Ovary (tissue), 3 donors: ENCODE measurements around the gene PGAM2.

ENCODE experiments used
- EP300 ChIP-seq: sonication (generic); formaldehyde crosslinking; IDR thresholded peaks from one replicate; pipeline ENCODE4 v1.6.1; 2017; ENCODE audit warnings: antibody characterized with exemption
- POLR2A ChIP-seq: fragments of 450-650 bp; IDR thresholded peaks from one replicate; pipeline ENCODE4 v1.6.1; 2017; ENCODE audit warnings: antibody characterized with exemption, mild to moderate bottlenecking, moderate library complexity
- TF ChIP-seq, protein P1 (sequence below), 3 donors: fragments of 450-650 bp in 2 of 3; fragments of 200-600 bp in 1 of 3; IDR thresholded peaks; one replicate each; pipeline versions ENCODE4 v1.5.1 to v1.8.0; 2016 to 2022; ENCODE audit warnings: antibody characterized with exemption in 3 of 3, mild to moderate bottlenecking in 1 of 3
- donor health status: DM: no; HTN: no; CAD: no.

DNA sequence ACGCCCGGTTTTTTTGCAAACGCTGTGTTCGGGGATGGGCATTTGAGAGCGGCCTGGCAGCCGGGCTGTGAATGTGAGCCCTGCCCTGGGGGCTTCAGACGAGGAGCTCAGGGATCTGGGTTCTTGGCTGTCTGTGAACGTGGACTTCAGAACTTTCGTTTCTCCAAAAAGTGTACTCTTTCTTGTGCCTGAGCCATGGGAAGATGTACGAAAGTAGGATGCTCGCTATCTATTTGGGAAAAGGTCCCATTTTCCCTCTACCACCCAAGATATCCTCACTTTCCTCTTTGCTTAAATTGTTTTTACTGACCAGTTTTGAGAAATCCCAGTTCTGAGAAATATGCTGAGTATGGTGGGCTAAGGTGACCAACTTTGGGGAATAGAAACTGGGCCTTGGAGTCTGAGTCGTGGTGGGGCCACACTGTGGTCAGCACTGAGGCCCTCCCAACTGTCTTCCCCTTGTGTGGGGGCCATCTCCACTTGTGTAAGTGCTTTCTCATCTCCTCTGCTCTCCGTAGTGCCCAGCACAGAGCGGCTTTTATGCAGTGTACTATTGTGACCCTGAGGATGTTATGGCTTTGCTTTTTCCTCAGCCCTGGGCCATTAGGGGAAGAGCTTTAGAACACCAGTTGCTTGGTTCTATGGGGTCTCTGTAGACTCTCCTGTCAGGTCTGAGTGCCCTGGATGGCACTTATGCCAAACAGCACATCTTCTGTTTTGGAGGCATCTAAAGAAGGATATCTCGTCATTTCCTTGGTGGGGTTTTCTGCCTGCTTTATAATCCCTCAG is 19.9 kb downstream of the PGAM2 start:
- TF ChIP-seq, protein P1, sequence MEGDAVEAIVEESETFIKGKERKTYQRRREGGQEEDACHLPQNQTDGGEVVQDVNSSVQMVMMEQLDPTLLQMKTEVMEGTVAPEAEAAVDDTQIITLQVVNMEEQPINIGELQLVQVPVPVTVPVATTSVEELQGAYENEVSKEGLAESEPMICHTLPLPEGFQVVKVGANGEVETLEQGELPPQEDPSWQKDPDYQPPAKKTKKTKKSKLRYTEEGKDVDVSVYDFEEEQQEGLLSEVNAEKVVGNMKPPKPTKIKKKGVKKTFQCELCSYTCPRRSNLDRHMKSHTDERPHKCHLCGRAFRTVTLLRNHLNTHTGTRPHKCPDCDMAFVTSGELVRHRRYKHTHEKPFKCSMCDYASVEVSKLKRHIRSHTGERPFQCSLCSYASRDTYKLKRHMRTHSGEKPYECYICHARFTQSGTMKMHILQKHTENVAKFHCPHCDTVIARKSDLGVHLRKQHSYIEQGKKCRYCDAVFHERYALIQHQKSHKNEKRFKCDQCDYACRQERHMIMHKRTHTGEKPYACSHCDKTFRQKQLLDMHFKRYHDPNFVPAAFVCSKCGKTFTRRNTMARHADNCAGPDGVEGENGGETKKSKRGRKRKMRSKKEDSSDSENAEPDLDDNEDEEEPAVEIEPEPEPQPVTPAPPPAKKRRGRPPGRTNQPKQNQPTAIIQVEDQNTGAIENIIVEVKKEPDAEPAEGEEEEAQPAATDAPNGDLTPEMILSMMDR (IDR thresholded peaks at IDR 0.05): no peak
- no peak for TF ChIP-seq POLR2A
- no peak for TF ChIP-seq EP300
